Measurements from ENCODE around the gene RELT.
"Not testable (repeated sequence)": the region's sequence is repeated elsewhere in the genome, so short reads cannot be mapped to it uniquely, and the experiment has no call there.

The RELT gene

DNA sequence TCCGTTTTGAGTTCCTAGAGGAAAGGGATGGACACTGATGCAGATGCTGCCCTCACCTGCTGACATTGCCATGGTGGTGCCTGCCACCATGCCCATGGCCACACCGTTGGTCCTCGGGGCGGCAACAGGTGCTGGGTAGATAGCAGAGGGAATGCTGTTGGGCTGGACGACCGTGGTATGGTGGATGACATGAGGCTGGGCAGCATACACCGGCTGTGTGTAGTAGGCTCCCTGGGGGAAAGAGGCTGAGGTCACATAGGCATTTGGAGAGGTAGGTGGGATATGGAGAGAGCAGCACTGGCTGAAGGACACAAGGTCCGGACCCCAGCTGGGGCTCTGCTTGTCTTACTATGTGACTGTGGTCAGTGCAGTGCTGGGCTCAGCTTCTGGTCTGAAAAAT is 33.2 kb downstream of the RELT start:
- DNase-seq, result no peak

GRCh38 chr11:73410627-73411026 is 34.4 kb downstream of the RELT start:
- DNase-seq, result no peak

DNA sequence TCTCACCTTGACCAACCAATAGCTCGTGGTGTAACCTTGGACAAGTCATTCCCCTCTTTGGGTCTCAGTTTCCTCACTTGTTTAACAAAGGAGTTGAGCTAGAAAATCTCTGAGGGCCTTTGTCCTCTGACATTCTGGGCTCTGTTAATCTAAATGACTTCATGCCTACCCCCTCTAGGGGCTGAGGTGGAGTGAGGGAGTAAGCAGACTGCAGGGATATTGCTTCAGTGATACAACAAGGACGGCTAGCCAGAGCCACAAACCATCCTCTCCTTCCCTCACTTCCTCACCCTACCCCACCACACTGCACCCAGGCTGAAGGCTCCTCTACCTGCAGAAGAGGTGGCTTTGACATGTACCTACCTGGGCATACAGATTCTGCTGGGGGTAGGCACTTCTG is 34.8 kb downstream of the RELT start:
- no peak for DNase-seq

- no peak for DNase-seq
These were observed 36.1 kb downstream of the RELT start for GRCh38 chr11:73412308-73412707.

- no peak for DNase-seq
These were observed 37.1 kb downstream of the RELT start for GRCh38 chr11:73413256-73413655.

GRCh38 chr11:73414977-73415651 is 38.9 kb downstream of the RELT start:
- DNase-seq, result no peak

DNA sequence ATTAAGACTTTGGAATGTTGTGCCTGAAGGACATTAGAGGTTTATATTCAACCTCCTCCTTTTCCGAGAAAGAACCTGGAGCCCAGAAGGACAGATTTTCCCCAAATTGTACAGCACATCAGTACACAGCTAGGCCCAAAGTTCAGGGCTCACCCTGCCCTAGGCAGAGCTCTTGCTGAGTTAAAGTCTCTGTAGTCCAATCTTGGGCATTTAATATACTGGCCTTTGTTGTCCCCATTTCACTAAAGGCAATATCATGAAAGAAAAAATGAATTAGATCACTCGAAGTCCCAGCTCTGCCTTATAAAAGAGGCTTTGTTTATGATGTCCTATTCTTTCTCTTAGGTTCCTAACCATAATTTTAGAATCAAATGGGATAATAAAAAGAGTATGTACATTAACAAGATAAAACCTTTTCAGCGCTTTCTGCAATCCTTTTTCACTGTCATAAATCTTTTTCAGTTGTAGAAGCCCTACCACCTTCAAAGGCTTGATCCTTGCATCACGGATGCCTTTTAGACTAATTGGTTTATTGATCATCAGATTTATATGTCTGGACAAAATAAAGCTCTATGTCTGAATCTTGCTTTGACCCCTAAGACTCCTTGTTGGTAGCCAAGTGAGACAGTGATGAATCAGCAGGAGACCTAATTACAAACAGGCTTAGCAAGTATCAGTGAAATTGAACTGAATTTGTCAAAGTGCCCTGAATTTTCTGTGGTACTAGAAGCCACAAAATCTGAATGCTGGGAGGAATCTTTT is 39.8 kb downstream of the RELT start:
- no peak for DNase-seq

DNA sequence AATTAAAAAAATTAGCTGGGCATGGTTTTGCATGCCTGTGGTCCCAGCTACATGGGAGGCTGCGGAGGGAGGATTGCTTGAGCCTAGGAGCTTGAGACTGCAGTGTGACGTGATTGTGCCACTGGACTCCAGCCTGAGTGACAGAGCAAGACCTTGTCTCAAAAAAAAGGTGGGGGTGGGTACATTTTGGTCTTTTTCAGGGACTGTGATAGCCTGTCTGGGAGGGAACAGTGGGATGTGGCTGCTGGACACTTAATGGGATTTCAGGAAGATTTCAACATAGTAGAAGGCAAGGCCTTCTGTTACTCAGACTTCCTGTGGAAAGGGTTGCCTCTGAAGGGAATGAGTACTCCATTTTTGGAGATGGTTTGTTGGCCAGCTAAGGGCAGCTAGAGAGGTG is 40.6 kb downstream of the RELT start:
- DNase-seq, result no peak

GRCh38 chr11:73420136-73420535 is 43.9 kb downstream of the RELT start:
- no peak for DNase-seq

- no peak for DNase-seq
These were observed 46.7 kb downstream of the RELT start for GRCh38 chr11:73422886-73423285.

DNA sequence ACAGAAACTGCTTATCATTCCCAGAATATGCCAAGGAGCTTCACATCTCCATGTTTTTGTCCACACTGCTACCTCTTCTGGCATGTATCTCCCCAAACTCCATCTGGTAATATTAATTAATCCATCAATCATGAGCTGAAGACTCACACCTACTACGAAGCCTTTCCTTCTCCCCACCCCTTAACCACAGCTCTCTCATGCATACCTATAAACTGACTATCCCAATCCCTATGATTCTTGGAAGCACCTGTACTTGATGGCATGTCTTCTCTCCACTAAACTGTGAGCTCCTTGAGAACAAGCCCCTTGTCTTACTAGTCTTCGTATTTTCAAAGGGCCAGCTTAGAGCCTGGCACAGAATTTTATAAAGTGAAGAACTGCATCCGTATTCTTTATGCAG is 47.3 kb downstream of the RELT start:
- DNase-seq, result no peak

DNA sequence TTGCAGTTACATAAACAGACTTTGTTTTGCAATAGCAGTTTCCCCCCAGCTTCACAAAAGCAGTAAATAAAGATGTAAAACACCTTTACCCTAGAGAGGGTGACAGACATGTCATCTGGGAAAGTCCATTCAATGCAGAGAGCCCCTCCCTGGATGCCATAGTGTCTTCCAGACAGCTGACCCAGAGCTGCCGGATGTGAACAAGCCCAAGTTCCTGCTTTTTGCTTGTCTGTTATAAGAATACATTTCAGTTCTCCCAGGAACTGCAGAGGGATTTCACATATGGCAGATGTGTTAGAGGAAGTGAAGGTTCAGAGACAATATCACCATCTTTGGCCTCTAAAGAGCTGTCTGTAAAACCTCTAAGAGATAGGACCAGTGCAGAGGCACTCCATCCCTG is 48.9 kb downstream of the RELT start:
- DNase-seq, result no peak

DNA sequence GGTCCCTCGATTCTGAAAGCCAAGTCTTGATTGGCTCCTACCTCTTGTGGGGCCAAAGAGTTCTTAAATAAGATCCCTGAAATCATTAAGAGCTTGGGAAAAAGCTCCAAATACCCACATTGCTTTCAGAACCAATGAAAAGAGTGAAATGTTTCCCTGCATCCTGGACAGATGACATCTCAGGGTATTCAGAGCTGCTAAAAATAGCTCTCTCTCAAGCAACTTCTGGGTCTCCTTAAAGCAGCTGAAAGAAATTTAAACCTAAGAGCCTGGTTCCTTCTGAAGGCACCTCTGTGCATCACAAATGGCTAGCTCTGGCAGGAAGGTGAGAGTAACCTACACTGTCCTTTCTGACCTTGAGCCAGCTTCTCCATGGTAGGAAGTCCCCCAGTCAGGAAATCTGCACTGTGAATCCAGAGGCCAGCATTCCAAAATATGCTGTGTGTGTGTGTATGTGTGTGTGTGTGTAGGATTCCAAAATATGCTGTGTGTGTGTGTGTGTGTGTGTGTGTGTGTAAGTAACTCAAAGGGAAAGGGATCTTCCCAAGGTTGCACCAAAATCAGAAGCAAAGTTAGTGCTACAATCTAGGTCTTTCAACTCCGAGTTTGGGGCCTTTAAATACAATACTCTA is 50.1 kb downstream of the RELT start:
- no peak for DNase-seq

DNA sequence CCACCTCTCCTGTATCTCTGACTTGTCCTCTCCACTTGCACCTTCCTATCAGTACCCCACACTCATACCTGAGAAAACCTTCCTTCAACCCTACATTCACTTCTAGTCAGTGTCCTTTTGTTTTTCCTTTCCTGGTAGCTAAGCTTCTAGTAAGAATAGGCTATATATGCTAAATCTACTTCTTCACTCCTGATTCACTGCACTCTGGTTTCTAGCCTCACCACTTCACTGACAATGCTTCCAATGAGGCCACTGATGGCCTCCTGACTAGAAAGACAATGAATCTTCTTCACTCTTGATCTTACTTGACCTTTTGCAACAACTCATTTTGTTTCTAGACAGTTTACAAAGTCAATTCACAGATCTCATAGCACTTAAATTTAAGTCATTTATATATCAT is 52.0 kb downstream of the RELT start:
- DNase-seq, result no peak

GRCh38 chr11:73428699-73429098 is 52.5 kb downstream of the RELT start:
- no peak for DNase-seq

DNA sequence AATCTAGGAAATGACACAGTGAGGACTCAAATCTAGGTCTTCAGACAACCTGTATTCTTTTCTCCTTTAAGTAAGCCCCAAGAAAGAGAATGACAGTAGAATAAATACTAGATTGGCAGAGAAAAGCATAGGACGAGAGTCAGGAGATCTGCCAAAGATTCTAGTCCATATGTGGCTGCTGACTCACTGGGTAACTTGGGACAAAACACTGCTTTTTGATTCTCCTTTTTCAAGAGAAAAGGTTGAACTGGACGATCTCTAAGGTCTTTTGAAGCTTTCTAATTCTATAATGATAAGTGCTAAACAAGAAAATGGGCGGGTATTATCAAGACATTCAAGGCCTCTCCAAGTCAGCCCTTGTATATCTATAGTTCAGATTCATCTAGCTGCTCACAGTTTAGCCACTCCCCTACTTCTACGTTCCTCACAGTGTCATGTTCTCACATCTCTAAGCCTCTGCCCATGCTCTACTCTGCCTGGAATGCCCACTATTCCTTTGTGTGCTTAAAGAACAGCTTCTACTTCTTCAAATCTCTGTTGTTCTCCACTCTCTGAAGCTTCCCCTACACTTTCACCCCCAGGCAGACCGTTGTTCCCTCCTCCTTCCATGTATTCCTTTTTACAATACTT is 53.0 kb downstream of the RELT start:
- no peak for DNase-seq

DNA sequence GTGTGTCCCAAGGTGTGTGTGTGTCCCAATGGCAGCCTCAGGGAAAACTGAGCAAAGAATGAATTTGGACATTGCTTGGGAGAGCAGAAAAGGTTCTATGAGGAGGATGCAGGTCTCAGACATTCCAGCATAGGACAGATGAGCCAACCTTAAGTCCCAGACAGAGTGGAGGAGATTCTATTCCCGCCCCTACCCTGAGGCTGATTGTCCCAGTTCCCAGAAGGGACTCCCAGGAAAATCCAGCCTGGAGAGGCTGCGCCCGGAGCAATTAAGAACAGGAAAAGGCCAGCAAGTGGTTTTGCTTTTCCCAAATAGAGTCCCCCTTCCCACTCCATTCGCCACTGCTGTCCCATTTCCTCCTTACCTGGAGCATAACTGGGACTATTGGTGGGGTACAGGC is 54.1 kb downstream of the RELT start:
- no peak for DNase-seq

DNA sequence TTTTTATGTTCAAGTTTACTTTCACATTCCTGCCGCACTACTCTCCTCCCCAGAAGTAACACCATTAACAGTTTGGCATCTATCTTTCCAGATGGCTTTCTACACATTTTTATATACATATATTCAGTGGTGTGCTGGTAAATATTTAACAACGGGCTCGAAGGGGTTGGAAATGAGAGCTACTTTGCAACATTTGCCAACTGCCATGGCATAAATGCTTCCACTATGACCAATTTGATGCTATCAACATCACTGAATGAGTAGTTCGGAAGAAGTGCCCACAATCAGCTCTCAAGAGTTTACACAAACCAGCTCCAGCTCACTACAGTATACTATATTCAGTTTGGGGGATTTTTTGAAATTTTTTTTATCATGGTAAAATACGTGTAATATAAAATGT is 55.2 kb downstream of the RELT start:
- no peak for DNase-seq

- DNase-seq, result not testable (repeated sequence)
These were observed 60.7 kb downstream of the RELT start for GRCh38 chr11:73436859-73437258.

GRCh38 chr11:73439002-73439843 is 63.0 kb downstream of the RELT start:
- no peak for DNase-seq

DNA sequence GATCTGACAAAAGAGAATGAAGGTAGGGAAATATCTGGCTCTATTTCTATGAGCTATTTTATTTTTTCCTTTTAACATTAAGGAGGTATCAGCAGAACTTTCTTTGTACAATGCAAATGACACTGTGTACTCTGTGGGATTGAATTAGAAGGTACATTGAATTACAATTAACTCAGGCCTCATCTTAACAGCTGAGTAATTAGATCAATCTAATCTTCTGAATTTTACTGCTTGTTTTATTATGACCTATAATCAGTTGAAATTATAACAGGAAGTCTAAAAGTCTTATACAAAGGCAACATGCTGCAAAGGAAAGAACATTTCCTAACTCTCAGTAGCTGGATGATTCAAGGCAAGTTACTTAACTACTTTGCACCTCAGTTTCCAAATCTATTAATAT is 69.8 kb downstream of the RELT start:
- DNase-seq, result no peak

DNA sequence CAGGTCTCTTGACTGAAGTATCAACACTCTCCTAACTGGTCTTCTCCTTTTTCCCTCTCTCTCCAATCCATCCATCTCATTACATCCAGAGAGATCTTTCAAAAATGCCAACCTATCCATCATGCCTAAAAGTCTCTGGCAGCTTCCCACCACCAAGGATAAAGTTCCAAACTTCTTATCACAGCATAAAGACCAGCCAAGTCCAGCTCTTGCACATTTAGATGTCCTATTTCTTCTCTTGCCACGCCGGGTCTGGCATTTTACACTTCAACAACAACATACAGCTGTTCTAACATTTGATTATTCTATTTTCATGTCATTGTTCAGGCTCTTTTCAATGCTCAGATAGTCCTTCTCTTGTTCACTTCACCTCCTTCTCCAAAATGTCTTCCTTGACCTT is 70.6 kb downstream of the RELT start:
- DNase-seq, result no peak

All from NCI-H1436 treated with DMSO at 0.1 percent for 48 hours (cell line).